Progenitor cell of endocrine pancreas (in vitro differentiated cells): Measurements from ENCODE around the gene TREM1. TPM values are rescaled to one million over a fixed set of nuclear protein-coding genes. Genes with fewer than 3 reads are reported as not detected.
"Not testable (repeated sequence)": the region's sequence is repeated elsewhere in the genome, so short reads cannot be mapped to it uniquely, and the experiment has no call there.

Experiments
- DNase-seq: peaks from one replicate; pipeline ENCODE4 v3.0.0; 2021; ENCODE audit warnings: low spot score; ENCODE audit not compliant: unreplicated experiment
- H3K27ac Mint-ChIP-seq: 2 replicates; pipeline ENCODE4 v1.8.0; 2021; ENCODE audit warnings: mild to moderate bottlenecking, moderate library complexity, mixed read lengths
- H3K27me3 Mint-ChIP-seq: 2 replicates; pipeline ENCODE4 v1.8.0; 2021; ENCODE audit warnings: mixed read lengths
- H3K36me3 Mint-ChIP-seq: 2 replicates; pipeline ENCODE4 v1.8.0; 2022; ENCODE audit warnings: mixed read lengths; ENCODE audit not compliant: insufficient read depth
- H3K4me1 Mint-ChIP-seq: 2 replicates; pipeline ENCODE4 v1.8.0; 2021; ENCODE audit warnings: low read depth, mixed read lengths
- H3K4me3 Mint-ChIP-seq: 2 replicates; pipeline ENCODE4 v1.8.0; 2021; ENCODE audit warnings: low read depth, mild to moderate bottlenecking, moderate library complexity, mixed read lengths
- H3K9me3 Mint-ChIP-seq: 2 replicates; pipeline ENCODE4 v1.8.0; 2021; ENCODE audit warnings: low read depth, mixed read lengths
- CTCF ChIP-seq: fragments of 200-600 bp; sonication (generic); IDR thresholded peaks from one replicate; pipeline ENCODE4 v1.5.0; 2021; ENCODE audit warnings: antibody characterized with exemption, mild to moderate bottlenecking; ENCODE audit not compliant: unreplicated experiment
- total RNA-seq: library from RNA; stranded (reverse); gene quantifications from 2 replicates; pipeline ENCODE4 v1.2.1, GENCODE V29; 2021

Gene TREM1
- total RNA-seq, 1 donor from 2014 or later = not detected

DNA sequence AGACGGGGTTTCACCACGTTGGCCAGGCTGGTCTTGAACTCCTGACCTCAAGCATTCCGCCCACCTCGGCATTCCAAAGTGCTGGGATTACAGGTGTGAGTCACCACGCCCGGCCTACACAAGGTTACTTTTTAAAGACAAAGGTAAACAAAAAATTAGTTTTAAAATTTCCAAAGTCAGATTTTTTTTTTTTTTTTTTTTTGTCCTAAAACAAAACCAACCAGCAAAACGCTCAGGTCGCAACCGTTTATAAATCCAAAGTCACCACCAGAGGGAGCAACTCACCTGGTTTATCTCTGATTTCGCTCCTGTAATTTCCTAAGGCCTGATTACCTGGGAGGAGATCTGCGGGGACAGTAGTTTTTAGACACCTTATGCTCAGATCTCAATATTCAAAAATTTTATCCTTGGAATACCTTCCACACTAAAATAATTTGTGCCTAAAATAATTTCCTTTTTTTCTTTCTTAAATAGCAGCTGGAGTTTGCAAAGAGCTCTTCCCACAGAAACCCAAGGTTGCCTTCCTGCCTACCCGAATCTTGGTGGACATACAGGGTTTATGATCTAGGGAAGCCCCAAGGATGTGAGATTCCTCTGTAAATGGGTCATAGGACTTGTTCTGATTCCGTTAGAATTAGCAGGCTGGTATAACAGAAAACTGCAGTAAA is 19.8 kb upstream of the TREM1 start:
- peaks cover 25% of the 10 kb centered on the region for H3K27me3 Mint-ChIP-seq
- DNase-seq = peak; percentile 30
- H3K4me3 Mint-ChIP-seq = no peak overlapping the region
- peaks cover 3% of the 10 kb centered on the region for H3K4me1 Mint-ChIP-seq
- TF ChIP-seq CTCF = peak; percentile 74
- peak overlapping the region; percentile 31 for H3K27ac Mint-ChIP-seq
- H3K36me3 Mint-ChIP-seq = no peaks in the 10 kb centered on the region
- peaks cover 3% of the 10 kb centered on the region for H3K9me3 Mint-ChIP-seq

- Mint-ChIP-seq H3K4me1 (no peaks in the 10 kb centered on the region), H3K4me3 (no peak overlapping the region), H3K27me3 (peaks cover 28% of the 10 kb centered on the region), H3K9me3 (peaks cover 27% of the 10 kb centered on the region), H3K36me3 (peaks cover 1% of the 10 kb centered on the region), H3K27ac (no peak overlapping the region)
- no peak for DNase-seq
- no peak for TF ChIP-seq CTCF
Observed at GRCh38 chr6:41302638-41303037, 16.2 kb upstream of the TREM1 start.

GRCh38 chr6:41298785-41299502 is 12.5 kb upstream of the TREM1 start:
- H3K27ac Mint-ChIP-seq = no peak overlapping the region
- H3K36me3 Mint-ChIP-seq = peaks cover 1% of the 10 kb centered on the region
- H3K27me3 Mint-ChIP-seq = peaks cover 15% of the 10 kb centered on the region
- DNase-seq = no peak
- TF ChIP-seq CTCF = no peak
- H3K4me1 Mint-ChIP-seq = no peaks in the 10 kb centered on the region
- no peak overlapping the region for H3K4me3 Mint-ChIP-seq
- H3K9me3 Mint-ChIP-seq = peaks cover 40% of the 10 kb centered on the region

- Mint-ChIP-seq H3K9me3 (peaks cover 40% of the 10 kb centered on the region), H3K27me3 (peaks cover 14% of the 10 kb centered on the region)
- H3K4me1 Mint-ChIP-seq, H3K27ac Mint-ChIP-seq, H3K4me3 Mint-ChIP-seq, DNase-seq, H3K36me3 Mint-ChIP-seq: not testable (repeated sequence)
Observed at GRCh38 chr6:41297248-41297647, 10.8 kb upstream of the TREM1 start.

DNA sequence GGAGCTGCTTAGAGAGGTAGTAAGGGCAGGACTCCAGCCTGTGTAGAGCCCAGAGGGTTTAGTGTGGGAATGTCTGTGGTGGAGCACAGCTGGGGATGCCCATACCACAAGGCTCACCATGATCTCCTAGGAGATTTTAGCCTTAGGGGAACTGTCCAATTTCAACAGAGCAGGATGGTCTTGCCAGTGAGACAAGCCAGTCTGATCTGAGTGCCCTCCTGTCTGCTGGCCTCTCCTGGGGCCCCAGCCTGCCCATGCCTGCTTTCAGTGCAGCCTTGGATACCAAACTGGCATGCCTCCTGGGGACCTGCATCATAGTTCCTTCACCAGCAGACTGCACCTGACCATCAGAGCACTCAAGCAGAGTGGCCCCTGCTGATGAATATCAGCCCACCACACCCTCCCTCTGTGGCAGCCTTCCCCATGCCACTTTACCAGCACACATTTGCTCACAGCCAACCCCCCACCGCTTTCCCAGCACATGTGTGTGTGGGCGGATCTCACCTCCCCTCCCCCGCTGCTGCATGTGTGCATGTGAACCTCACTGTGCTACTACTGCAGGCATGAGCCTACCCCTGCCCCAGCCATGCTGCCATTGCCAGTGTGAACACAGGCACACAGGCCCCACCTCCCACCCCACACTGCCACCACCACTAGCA is 7.9 kb upstream of the TREM1 start:
- H3K27ac Mint-ChIP-seq = no peak overlapping the region

More for the DNA sequence above, 7.9 kb upstream of the TREM1 start:
- H3K27me3 Mint-ChIP-seq = peaks cover 9% of the 10 kb centered on the region
- peaks cover 26% of the 10 kb centered on the region for H3K9me3 Mint-ChIP-seq
- DNase-seq = no peak
- no peak for TF ChIP-seq CTCF
- peaks cover 7% of the 10 kb centered on the region for H3K4me1 Mint-ChIP-seq
- H3K4me3 Mint-ChIP-seq = no peak overlapping the region
- H3K36me3 Mint-ChIP-seq = no peaks in the 10 kb centered on the region
